Smooth muscle cell (in vitro differentiated cells): ENCODE results near the gene ALKBH3. TPM values are rescaled to one million over a fixed set of nuclear protein-coding genes. Genes with fewer than 3 reads are reported as not detected.

Experiments used
- DNase-seq: peaks from one replicate; lab custom pipeline; 2025; ENCODE audit not compliant: unreplicated experiment; lab: John Stamatoyannopoulos, UW
- H2AFZ ChIP-seq: fragments of 200-600 bp; sonication (generic); 2 replicates; pipeline ENCODE4 v1.6.0; 2016; ENCODE audit warnings: antibody characterized with exemption, low read depth, mild to moderate bottlenecking
- H3F3A ChIP-seq: fragments of 200-600 bp; sonication (generic); 2 replicates; pipeline ENCODE4 v1.6.0; 2017; ENCODE audit warnings: antibody characterized with exemption, low read depth
- H3K27ac ChIP-seq: fragments of 200-600 bp; sonication (generic); 2 replicates; pipeline ENCODE4 v1.5.1; 2016; ENCODE audit warnings: low read depth, mild to moderate bottlenecking
- H3K27me3 ChIP-seq: fragments of 200-600 bp; sonication (generic); 2 replicates; pipeline ENCODE4 v1.6.1; 2016; ENCODE audit warnings: low read depth, mild to moderate bottlenecking
- H3K36me3 ChIP-seq: fragments of 200-600 bp; sonication (generic); 2 replicates; pipeline ENCODE4 v1.5.1; 2016; ENCODE audit warnings: low read depth
- H3K4me1 ChIP-seq: fragments of 200-600 bp; sonication (generic); 2 replicates; pipeline ENCODE4 v1.5.1; 2016; ENCODE audit warnings: low read depth
- H3K4me2 ChIP-seq: fragments of 200-600 bp; sonication (generic); 2 replicates; pipeline ENCODE4 v1.6.0; 2016; ENCODE audit warnings: mild to moderate bottlenecking
- H3K4me3 ChIP-seq: fragments of 200-600 bp; sonication (generic); 2 replicates; pipeline ENCODE4 v1.5.1; 2016; ENCODE audit warnings: mild to moderate bottlenecking
- H3K79me2 ChIP-seq: fragments of 200-600 bp; sonication (generic); 2 replicates; pipeline ENCODE4 v1.6.0; 2016; ENCODE audit warnings: low read depth, mild to moderate bottlenecking
- H3K9ac ChIP-seq: fragments of 200-600 bp; sonication (generic); 2 replicates; pipeline ENCODE4 v1.6.0; 2016; ENCODE audit warnings: low read depth
- H3K9me3 ChIP-seq: fragments of 200-600 bp; sonication (generic); replicated peaks from 2 replicates; pipeline ENCODE4 v1.5.1; 2016; ENCODE audit warnings: low read depth
- H4K20me1 ChIP-seq: fragments of 200-600 bp; sonication (generic); 2 replicates; pipeline ENCODE4 v1.6.0; 2016; ENCODE audit warnings: low read depth
- WGBS: methylation state at CpG from one replicate; pipeline ENCODE4 v1.1.7; 2016; ENCODE audit warnings: low lambda C conversion rate; 5-methylcytosine and 5-hydroxymethylcytosine counted together
- polyA plus RNA-seq: library from polyadenylated mRNA; unstranded; fragments of >200 nt; fragmentation: Nextera tagmentation; extraction: Ambion mirVana; gene quantifications from 2 replicates; pipeline ENCODE4 v1.2.1, GENCODE V29; 2016
- total RNA-seq: library from RNA; depleted of rRNA; stranded (reverse); fragments of >200 nt; gene quantifications from 2 replicates; pipeline ENCODE4 v1.2.3, GENCODE V29; 2014
- TF ChIP-seq, protein P1 (sequence below): fragments of 200-600 bp; sonication (generic); IDR thresholded peaks from 2 replicates; pipeline ENCODE4 v1.5.1; 2017; ENCODE audit warnings: borderline replicate concordance, mild to moderate bottlenecking, antibody characterized with exemption; ENCODE audit not compliant: insufficient read depth, poor library complexity, severe bottlenecking

ALKBH3 gene
- total and polyA plus RNA-seq, 2 experiments from 2014 or later: 29.9 to 34.3 TPM

DNA sequence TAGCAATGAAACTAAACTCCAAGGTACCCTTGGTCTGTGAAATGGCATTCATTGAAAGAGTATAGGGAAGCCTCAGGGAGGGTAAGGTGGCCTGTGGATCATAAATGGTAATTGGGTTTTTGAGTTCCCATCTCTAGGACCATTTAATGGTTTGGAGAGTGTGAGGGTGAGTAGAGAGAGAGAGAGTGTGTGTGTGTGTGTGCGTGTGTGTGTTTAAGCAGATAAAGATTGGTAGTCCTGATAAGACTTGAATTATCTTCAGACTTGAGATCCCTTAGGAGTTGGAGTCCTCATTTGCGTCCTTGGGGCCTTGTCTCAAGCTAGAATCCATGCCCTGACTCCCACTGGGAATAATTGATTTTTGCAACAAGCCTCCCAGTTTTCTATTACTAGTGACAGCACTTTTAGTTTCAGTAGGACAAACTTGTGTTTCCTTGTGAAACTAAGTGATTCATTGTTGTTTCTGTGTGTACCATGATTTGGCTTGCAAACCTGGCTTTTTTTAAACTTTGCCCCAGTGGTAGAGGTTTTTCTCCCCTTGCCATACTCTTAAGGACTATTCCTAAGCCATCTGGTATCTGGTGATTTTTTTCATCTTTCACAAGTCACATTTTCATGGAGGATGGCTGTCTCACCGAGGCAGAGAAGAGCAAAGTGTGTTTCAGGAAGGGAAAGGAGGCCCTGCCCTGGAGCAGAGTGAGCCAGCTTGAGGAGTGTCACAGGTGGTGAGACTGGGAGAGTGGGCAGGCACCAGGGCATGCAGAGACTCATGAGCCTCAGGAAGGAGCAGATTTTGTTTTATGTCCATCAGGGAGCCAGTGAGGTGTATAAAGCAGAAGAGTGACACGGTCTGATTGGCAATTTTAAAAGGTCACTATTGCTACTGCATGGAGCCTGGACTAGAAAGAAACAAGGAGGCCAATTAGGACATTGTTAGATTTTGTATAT, 26.7 kb downstream of the ALKBH3 start:
- H3K9ac ChIP-seq: no peak overlapping the region
- no peaks in the 10 kb centered on the region for H3K9me3 ChIP-seq
- 92% methylated on average over 4 of the region's 4 CpGs for WGBS
- TF ChIP-seq, protein P1, sequence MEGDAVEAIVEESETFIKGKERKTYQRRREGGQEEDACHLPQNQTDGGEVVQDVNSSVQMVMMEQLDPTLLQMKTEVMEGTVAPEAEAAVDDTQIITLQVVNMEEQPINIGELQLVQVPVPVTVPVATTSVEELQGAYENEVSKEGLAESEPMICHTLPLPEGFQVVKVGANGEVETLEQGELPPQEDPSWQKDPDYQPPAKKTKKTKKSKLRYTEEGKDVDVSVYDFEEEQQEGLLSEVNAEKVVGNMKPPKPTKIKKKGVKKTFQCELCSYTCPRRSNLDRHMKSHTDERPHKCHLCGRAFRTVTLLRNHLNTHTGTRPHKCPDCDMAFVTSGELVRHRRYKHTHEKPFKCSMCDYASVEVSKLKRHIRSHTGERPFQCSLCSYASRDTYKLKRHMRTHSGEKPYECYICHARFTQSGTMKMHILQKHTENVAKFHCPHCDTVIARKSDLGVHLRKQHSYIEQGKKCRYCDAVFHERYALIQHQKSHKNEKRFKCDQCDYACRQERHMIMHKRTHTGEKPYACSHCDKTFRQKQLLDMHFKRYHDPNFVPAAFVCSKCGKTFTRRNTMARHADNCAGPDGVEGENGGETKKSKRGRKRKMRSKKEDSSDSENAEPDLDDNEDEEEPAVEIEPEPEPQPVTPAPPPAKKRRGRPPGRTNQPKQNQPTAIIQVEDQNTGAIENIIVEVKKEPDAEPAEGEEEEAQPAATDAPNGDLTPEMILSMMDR: no peak
- H3K79me2 ChIP-seq: no peaks in the 10 kb centered on the region
- no peak overlapping the region for H3K4me2 ChIP-seq
- no peak overlapping the region for H3K27ac ChIP-seq
- no peak overlapping the region for H3K4me3 ChIP-seq
- DNase-seq: no peak
- peaks cover 7% of the 10 kb centered on the region for H4K20me1 ChIP-seq
- no peaks in the 10 kb centered on the region for H3K27me3 ChIP-seq
- H2AFZ ChIP-seq: no peak overlapping the region
- H3K36me3 ChIP-seq: peaks cover 11% of the 10 kb centered on the region
- no peaks in the 10 kb centered on the region for H3F3A ChIP-seq
- no peaks in the 10 kb centered on the region for H3K4me1 ChIP-seq

DNA sequence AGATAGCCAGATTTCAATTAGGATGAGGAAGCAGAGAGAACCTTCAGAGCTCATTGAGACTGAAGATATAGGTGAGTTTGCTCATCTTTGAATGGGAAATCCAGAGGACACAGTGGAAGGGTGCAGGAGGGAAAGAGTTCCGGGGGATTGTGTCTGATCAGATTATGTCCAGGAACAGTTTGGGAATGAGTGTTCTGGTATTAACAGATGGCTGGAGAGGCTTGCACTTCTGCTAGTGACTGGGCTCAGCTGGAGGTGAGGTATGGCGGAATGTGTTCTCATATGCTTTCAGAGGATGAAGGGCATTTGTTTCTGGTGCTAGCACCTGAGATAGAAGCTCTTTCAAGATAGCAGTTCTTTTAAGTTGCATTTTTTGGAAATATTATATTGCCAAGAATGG, 27.6 kb downstream of the ALKBH3 start:
- Histone ChIP-seq H3K36me3 (peaks cover 11% of the 10 kb centered on the region), H2AFZ (no peak overlapping the region), H4K20me1 (peaks cover 7% of the 10 kb centered on the region), H3K27me3 (no peaks in the 10 kb centered on the region), H3K4me1 (no peaks in the 10 kb centered on the region), H3K4me2 (no peak overlapping the region), H3K4me3 (no peak overlapping the region), H3K79me2 (no peaks in the 10 kb centered on the region), H3K9ac (no peak overlapping the region), H3K27ac (no peak overlapping the region), H3F3A (no peaks in the 10 kb centered on the region), H3K9me3 (no peaks in the 10 kb centered on the region)
- 91% methylated on average over 2 of the region's 2 CpGs for WGBS
- TF ChIP-seq, protein P1: no peak
- no peak for DNase-seq

DNA sequence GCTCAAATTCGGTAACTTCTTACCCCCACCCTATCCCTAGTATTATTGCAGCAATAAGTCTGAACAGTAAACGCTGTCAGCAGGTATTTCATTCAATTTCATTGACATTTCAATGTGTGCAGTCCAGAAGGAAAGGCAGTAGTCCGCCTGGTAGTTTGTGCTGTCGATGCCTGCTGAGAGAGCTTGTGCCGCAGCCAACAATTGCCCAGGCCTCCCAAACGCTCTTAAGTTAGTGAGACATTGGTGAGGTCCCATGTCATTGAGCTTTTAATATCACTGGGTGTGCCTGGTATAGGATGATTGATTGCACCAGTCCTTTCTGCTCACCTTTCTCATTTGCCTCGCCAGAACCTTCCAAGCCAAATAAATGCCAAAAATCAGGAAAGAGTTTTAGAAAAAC, 28.1 kb downstream of the ALKBH3 start:
- WGBS: 97% methylated on average over 7 of the region's 7 CpGs
- Histone ChIP-seq H3K27ac (no peak overlapping the region), H3K27me3 (no peaks in the 10 kb centered on the region), H3F3A (no peaks in the 10 kb centered on the region), H3K4me1 (no peaks in the 10 kb centered on the region), H3K4me3 (no peak overlapping the region), H3K9me3 (no peaks in the 10 kb centered on the region), H3K9ac (no peak overlapping the region), H2AFZ (no peak overlapping the region), H4K20me1 (peaks cover 7% of the 10 kb centered on the region), H3K4me2 (no peak overlapping the region), H3K36me3 (peaks cover 13% of the 10 kb centered on the region), H3K79me2 (no peaks in the 10 kb centered on the region)
- TF ChIP-seq, protein P1: no peak
- no peak for DNase-seq

DNA sequence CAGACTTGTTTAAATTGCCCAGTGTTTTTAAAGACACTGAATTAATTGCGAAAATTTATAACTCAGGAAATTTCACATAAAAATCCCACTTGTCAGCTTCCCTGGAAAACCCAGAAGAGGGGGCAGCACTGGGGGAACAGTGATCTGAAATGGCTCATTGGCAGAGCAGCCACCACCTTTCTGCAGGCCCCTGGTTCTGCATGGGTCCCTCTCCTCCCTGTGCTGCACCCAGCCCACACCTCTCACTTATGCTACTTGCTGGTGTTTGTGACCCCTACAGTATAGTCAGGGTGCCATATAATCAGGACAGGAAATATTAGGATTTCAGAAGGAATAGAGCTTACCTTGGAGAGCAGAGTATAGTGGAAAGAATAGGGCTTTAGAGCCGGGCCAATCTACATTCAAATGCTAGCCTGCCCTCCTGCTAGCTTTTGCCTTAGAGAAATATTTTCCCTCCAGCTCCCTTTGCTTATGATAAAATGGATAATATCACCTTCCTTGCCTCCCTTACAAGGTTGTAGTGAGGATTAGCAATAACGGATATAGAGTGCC, 33.3 kb downstream of the ALKBH3 start:
- H3K9me3 ChIP-seq: no peaks in the 10 kb centered on the region
- H3K27me3 ChIP-seq: no peaks in the 10 kb centered on the region
- no peak overlapping the region for H3K27ac ChIP-seq
- H3K4me3 ChIP-seq: no peak overlapping the region
- WGBS: 91% methylated on average over 3 of the region's 3 CpGs
- H3K9ac ChIP-seq: no peak overlapping the region
- H3K36me3 ChIP-seq: peaks cover 4% of the 10 kb centered on the region
- TF ChIP-seq, protein P1: no peak
- no peaks in the 10 kb centered on the region for H4K20me1 ChIP-seq
- H2AFZ ChIP-seq: no peak overlapping the region
- H3K79me2 ChIP-seq: no peaks in the 10 kb centered on the region
- no peak for DNase-seq
- no peaks in the 10 kb centered on the region for H3F3A ChIP-seq
- H3K4me1 ChIP-seq: no peaks in the 10 kb centered on the region
- H3K4me2 ChIP-seq: no peak overlapping the region
